ENCODE data around the gene CCDC183. TPM values are rescaled to one million over a fixed set of nuclear protein-coding genes. Genes with fewer than 3 reads are reported as not detected.
"Not testable (repeated sequence)": the region's sequence is repeated elsewhere in the genome, so short reads cannot be mapped to it uniquely, and the experiment has no call there.

Gene CCDC183
- total RNA-seq: 1.6 TPM
- long read RNA-seq, partial matches to known transcripts: 0 of 1 reads
- long read RNA-seq, other reads (novel, unspliced or antisense): 1 of 1 reads

DNA sequence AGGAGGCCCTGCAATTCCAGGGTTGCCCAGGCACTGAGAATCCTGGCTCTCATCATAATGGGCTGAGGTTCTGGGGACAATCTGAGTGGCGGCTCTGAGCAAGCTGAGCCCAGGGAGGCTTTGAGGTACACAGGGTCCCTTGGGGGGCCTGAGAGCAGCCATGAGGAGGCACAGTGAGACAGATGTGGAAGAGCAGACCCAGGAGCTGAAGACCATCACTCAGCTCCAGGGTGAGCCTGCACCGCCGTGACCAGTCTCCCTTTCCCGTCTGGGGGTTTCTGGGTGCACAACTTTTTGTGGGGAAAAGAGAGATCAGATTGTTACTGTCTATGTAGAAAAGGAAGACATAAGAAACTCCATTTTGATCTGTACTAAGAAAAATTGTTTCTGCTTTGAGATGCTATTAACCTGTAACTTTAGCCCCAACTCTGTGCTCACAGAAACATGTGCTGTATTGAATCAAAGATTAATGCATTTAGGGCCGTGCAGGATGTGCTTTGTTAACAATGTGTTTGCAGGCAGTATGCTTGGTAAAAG is at the start of gene CCDC183:
CCDC183 (plus strand) TSS at position 101 of the 537 bp plus-strand sequence; CDS start at position 161, 60 bp downstream.
- intact Hi-C loops (cut with DNase I): no loop called here

GRCh38 chr9:136746621-136747020 is 49.5 kb upstream of the CCDC183 start:
- no peak for DNase-seq (ENCODE audit: low spot score)
- intact Hi-C loops (cut with DNase I): no loop called here

More for the DNA sequence above, at the start of gene CCDC183:
- no peak for DNase-seq (ENCODE audit: low spot score)

DNA sequence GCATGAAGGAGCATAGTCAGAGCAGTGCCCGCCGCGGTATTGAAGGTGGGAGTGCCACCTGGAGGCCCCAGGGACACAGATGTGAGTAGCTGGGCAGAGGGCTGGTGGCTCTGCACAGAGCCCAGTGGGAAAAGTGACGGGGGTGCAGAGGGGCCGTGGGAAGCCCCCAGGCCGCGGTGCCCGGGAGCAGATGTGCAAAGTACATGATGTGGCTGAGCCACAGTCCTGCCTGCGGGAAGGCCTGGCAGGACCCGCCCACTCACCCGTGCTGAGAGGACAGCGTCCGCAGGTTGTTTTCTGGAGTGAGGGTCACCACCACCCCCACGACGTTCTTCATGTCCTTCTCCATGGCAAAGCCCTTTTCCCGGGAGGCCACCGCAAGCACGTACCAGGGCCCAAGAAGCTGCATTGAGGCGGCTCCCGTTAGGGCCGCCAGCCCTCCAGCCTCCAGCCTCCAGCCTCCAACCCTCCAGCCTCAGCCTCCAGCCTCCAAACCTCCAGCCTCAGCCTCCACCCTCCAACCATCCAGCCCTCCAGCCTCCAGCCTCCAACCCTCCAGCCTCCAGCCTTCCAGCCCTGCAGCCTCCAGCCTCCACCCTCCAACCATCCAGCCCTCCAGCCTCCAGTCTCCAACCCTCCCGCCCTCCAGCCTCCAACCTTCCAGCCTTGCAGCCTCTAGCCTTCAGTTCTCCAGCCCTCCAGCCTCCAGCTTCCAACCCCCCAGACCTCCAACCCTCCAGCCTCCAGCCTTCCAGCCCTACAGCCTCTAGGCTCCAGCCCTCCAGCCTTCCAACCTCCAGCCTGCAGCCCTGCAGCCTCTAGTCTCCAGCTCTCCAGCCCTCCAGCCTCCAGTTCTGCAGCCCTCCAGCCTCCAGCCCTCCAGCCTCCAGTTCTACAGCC is 48.7 kb upstream of the CCDC183 start:
- DNase-seq (ENCODE audit: low spot score): no peak

GRCh38 chr9:136748201-136748600 is 47.9 kb upstream of the CCDC183 start, which contains the start of gene LCN6:
TSS of gene LCN6 (minus strand) at chr9:136748525. CDS start at chr9:136748483, 42 bp downstream.
- intact Hi-C loops (cut with DNase I): no loop called here

More for the DNA sequence above, 48.7 kb upstream of the CCDC183 start:
- intact Hi-C loops (cut with DNase I): no loop called here

GRCh38 chr9:136748666-136749611 is 47.2 kb upstream of the CCDC183 start:
- no peak for DNase-seq (ENCODE audit: low spot score)
- intact Hi-C loops (cut with DNase I): no loop called here

More at GRCh38 chr9:136748201-136748600, 47.9 kb upstream of the CCDC183 start, which contains the start of gene LCN6:
- no peak for DNase-seq (ENCODE audit: low spot score)

DNA sequence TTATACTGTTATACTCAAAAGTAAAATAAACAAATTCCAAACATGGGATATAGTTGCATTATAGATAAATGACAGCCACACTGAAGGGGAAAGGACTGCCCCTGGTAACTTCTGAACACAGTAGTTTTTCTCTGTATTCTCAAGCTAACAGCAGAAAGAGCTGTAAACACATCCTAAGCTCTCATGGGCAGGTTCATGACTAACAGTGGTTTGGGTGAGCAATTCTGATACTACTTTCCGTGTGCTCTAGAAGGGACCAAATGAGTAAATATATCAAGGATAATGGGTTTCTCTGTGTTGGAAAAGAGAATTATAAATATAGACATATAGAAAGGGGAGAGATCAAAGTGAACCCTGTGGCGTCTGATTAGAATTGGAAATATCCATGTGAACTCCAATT is 45.6 kb upstream of the CCDC183 start:
- DNase-seq (ENCODE audit: low spot score): no peak
- intact Hi-C loops (cut with DNase I): no loop called here

DNA sequence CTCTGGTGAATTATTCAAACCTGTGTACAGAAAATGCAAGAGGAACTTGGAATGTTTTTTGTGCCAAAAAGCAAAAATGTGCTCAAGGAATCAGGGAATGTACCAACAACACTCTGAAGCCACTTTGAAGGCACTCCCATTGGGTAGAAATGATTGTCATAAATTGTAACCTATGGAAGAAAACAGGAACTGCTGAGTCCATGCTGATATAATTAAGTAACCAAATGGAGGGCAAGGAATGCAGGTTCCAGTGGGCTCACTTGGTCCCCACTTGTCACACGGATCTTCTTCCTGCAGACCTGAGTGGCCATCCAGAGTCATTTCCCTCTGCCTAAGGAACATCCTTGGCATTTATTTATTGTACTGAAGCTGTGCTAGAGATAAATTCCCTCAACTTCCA is 44.9 kb upstream of the CCDC183 start:
- intact Hi-C loops (cut with DNase I): no loop called here
- no peak for DNase-seq (ENCODE audit: low spot score)

- no peak for DNase-seq (ENCODE audit: low spot score)
- intact Hi-C loops (cut with DNase I): no loop called here
Measured at GRCh38 chr9:136751814-136752213, 44.3 kb upstream of the CCDC183 start.

DNA sequence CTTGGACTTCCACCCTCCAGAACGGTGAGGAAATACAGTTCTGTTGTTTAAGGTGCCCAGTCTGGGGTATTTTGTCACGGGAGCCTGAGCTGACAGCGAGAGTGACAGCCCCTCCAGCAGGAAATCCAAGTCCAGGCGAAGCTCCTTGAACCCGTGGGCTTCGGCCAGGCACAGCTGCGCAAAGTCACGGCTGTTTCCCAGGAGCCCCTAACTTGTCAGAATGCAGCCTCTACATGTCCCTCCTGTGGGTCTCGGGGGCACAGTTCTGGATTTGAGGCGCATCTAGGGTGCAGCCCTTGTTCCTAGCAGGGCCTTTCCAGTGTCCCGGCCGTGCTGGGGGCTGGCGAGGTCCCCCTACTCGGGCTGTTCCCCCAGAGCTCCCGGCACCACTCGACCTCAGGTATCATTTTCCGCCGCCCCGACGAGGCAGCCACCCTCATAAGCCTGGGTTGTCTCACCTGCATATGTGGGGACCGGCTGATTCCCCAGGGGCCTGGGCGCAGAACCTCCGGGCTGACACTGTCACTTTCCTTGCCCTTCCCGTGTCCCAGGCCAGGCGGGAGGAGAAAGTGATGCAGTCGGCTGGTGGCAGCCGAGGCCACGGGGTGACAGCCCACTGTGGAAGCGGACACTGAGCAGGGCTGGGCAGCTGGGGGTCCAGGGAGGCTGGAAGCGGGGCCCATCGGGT is 42.6 kb upstream of the CCDC183 start:
- intact Hi-C loops (cut with DNase I): no loop called here
- no peak for DNase-seq (ENCODE audit: low spot score)

DNA sequence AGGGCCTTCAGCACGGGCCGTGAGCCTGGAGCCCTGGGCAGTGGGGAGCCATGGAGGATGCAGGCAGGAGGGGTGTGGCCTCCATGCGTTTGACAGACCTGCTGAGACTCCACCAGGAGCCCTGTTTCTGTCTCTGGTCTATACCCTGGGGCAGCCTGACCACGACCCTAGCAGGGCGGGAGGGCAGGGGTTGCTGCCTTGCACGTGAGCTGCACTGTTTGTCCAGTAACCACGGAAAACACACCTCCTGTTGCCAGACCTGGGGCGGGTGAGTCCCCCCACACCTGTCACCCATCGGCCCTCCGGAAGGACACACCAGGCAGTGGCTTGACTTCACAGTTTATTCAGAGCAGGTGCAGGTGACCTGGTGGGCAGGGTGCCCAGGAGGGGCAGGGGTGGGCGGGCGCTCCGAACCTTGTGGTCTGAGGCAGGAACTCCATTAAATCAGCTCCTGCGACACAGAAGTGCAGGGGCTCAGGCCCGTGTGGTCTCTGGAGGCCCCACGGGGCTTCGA is 42.0 kb upstream of the CCDC183 start:
- DNase-seq (ENCODE audit: low spot score): no peak
- intact Hi-C loops (cut with DNase I): no loop called here

DNA sequence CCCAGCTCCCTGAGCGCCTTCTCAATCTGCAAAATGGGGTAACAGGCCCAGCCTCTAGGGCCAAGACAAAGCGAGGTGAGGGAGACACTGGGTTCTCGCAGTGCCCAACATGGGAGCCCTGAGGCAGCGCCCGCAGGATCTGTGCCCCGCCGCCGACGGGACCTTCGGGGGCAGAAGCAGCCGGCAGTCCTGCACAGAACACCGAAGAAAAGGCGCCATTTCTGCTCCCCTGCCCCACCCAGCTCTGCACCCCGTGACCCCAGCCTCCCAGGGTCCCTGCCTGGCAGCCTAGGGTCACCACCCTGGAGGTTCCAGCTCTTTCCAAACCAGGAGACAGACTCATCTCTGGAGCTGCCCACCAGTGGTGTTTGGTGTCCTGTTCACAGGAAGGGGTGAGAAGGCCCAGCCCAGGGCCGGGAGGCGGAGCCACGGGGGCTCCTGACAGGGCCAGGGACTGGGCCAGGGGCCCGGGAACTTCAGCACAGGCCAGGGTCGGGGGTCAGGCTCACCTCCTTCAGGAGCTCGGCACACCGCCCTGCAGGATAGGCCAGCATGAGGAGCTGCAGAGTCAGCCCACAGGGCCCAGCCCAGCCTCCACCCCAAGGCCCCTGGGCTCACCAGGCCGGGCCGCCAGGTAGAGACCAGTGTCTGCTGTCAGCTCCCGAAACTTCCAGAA is 41.4 kb upstream of the CCDC183 start:
- DNase-seq (ENCODE audit: low spot score): no peak
- intact Hi-C loops (cut with DNase I): no loop called here

GRCh38 chr9:136755302-136756133 is 40.6 kb upstream of the CCDC183 start:
- intact Hi-C loops (cut with DNase I); DNase-seq (ENCODE audit: low spot score): not testable (repeated sequence)

GRCh38 chr9:136756134-136756438 is 40.1 kb upstream of the CCDC183 start:
- intact Hi-C loops (cut with DNase I): no loop called here
- DNase-seq (ENCODE audit: low spot score): no peak

DNA sequence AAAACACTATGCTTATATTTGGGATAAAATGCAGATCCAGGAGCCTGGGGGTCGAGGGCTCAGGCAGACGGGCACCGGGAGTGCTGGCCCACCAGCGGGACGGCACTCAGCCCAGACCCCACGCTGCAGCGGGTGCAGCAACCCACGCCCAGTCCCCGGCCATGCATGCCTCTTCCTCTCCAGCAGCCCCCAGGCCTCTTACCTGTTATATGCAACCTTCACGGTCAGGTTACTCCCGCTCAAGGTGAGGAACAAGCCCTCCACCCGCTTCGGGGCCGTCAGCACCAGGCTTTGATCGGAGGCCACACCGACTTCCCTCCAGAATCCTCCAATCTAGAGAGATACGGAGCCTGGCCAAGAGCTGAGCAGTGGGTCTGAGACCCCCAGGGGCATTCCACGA is 39.3 kb upstream of the CCDC183 start:
- intact Hi-C loops (cut with DNase I): no loop called here
- DNase-seq (ENCODE audit: low spot score): no peak

DNA sequence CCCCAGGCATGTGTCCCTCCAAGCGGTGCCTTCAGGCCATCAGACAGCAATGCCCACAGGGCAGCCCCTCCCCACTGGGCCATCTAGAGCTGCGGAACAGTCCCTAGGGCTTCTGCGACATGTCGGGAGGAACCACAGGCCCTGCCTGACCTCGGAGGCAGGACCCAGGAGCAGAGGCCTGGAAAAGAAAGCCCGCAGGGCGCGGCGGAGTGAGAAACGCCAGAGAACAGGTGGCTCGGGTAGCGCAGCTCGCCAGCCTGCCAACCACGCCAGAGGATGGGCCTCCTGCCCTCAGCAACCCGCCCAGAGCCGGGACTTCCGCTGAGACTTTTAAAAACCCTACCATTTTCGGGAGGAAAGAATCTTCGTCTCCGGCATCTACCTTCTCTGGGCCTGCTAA is 38.8 kb upstream of the CCDC183 start:
- no peak for DNase-seq (ENCODE audit: low spot score)
- intact Hi-C loops (cut with DNase I): no loop called here

DNA sequence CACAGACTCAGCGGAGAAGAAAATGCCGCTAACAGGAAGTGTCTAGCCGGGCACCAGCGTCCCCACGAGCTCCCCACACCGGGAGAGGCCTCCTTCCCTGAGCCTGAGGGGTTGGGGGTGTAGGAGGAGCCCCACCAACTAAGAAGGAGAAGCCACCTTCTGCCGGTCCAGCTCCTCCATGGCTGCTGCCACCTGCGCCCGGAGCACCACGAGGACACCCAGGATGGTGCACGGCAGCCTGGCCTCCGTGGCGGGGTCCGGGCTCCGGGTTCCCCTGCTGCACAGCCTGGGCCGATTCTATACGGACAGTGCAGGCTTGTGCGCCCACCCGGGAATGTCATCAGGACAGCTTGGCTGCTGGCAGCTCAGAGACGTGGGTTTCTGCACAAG is 38.4 kb upstream of the CCDC183 start:
- no peak for DNase-seq (ENCODE audit: low spot score)

GRCh38 chr9:136759001-136759400 is 37.1 kb upstream of the CCDC183 start:
- intact Hi-C loops (cut with DNase I): no loop called here
- DNase-seq (ENCODE audit: low spot score): no peak

More for the DNA sequence above, 38.4 kb upstream of the CCDC183 start:
- intact Hi-C loops (cut with DNase I): no loop called here

Data from cardiac septum (tissue), 1 donor.